Keratinocyte (primary cell): ENCODE results near the gene GNS. TPM values are rescaled to one million over a fixed set of nuclear protein-coding genes. Genes with fewer than 3 reads are reported as not detected.

ENCODE experiments used
- DNase-seq: peaks from one replicate; pipeline ENCODE4 v3.0.0-alpha.2; 2011; ENCODE audit warnings: low read depth, missing footprints, low spot score
- FAIRE-seq: peaks from 2 replicates; lab custom pipeline; 2011; peaks lifted over from hg19 to GRCh38; lab: Jason Lieb, UNC
- H2AFZ ChIP-seq: 2 replicates; pipeline ENCODE4 v1.6.0; 2012; ENCODE audit warnings: low read length, control low read depth, inconsistent platforms; ENCODE audit not compliant: control insufficient read depth
- H3K27ac ChIP-seq: 2 replicates; pipeline ENCODE4 v1.5.1; 2011; ENCODE audit warnings: low read length; ENCODE audit not compliant: control insufficient read depth, insufficient read depth
- H3K27me3 ChIP-seq: 3 replicates; pipeline ENCODE4 v1.6.0; 2011; ENCODE audit warnings: low read length; ENCODE audit not compliant: control insufficient read depth, insufficient read depth; ENCODE audit errors: extremely low read depth
- H3K36me3 ChIP-seq, 2 experiments: 2 replicates in 1 of 2; 3 replicates in 1 of 2; pipeline ENCODE4 v1.5.1; 2011; ENCODE audit warnings: low read length in 2 of 2, mild to moderate bottlenecking in 1 of 2; ENCODE audit not compliant: control insufficient read depth in 2 of 2, insufficient read depth in 2 of 2; ENCODE audit errors: extremely low read depth in 1 of 2
- H3K4me1 ChIP-seq: 3 replicates; pipeline ENCODE4 v1.5.1; 2011; ENCODE audit warnings: low read length; ENCODE audit not compliant: control insufficient read depth, insufficient read depth; ENCODE audit errors: extremely low read depth
- H3K4me2 ChIP-seq: 3 replicates; pipeline ENCODE4 v1.6.0; 2011; ENCODE audit warnings: low read depth, low read length; ENCODE audit not compliant: control insufficient read depth, insufficient read depth; ENCODE audit errors: extremely low read depth
- H3K4me3 ChIP-seq, 3 experiments: fragments of 200-600 bp in 1 of 3; sonication (generic) in 1 of 3; 2 replicates in 2 of 3; 3 replicates in 1 of 3; pipeline ENCODE4 v1.5.1; 2011 to 2016; ENCODE audit warnings: low read length in 3 of 3, mild to moderate bottlenecking in 3 of 3, control low read depth in 2 of 3, inconsistent platforms in 1 of 3, low read depth in 1 of 3, mixed read lengths in 1 of 3, mixed run types in 1 of 3, moderate library complexity in 1 of 3; ENCODE audit not compliant: control insufficient read depth in 2 of 3, insufficient read depth in 2 of 3; ENCODE audit errors: extremely low read depth in 1 of 3
- H3K79me2 ChIP-seq: 2 replicates; pipeline ENCODE4 v1.6.0; 2012; ENCODE audit warnings: low read length; ENCODE audit not compliant: control insufficient read depth, insufficient read depth
- H3K9ac ChIP-seq: 3 replicates; pipeline ENCODE4 v1.6.0; 2011; ENCODE audit warnings: low read length; ENCODE audit not compliant: control insufficient read depth, insufficient read depth; ENCODE audit errors: extremely low read depth
- H3K9me1 ChIP-seq: 3 replicates; pipeline ENCODE4 v1.6.0; 2011; ENCODE audit warnings: low read length; ENCODE audit not compliant: control insufficient read depth, insufficient read depth; ENCODE audit errors: extremely low read depth
- H3K9me3 ChIP-seq: 2 replicates; pipeline ENCODE4 v1.5.1; 2012; ENCODE audit warnings: low read depth, low read length; ENCODE audit not compliant: control insufficient read depth
- H4K20me1 ChIP-seq: 3 replicates; pipeline ENCODE4 v1.6.0; 2011; ENCODE audit warnings: low read length; ENCODE audit not compliant: control insufficient read depth, insufficient read depth; ENCODE audit errors: extremely low read depth
- CTCF ChIP-seq, 3 experiments: IDR thresholded peaks in 1 of 3; conservative IDR thresholded peaks in 1 of 3; optimal IDR thresholded peaks in 1 of 3; 2 replicates in 2 of 3; 3 replicates in 1 of 3; pipeline versions ENCODE3 to v1.5.1; 2011; ENCODE audit warnings: low read length in 3 of 3, mild to moderate bottlenecking in 3 of 3, moderate library complexity in 2 of 3, control low read depth in 1 of 3, inconsistent platforms in 1 of 3; ENCODE audit not compliant: insufficient read depth in 2 of 3; ENCODE audit errors: extremely low read depth in 1 of 3
- EZH2 ChIP-seq: IDR thresholded peaks from one replicate; pipeline ENCODE4 v1.6.1; 2012; ENCODE audit warnings: inconsistent platforms, mild to moderate bottlenecking, low read length, moderate library complexity
- dilution Hi-C: fragments of 300-500 bp; cut with MboI; formaldehyde crosslinking; loops from one replicate; pipeline ENCODE4 v1.7.0; 2020; ENCODE audit warnings: low sequenced_read_pairs; ENCODE audit not compliant: extremely low pct_ligation_motif_present
- polyA plus RNA-seq, 5 experiments: library from polyadenylated mRNA; depleted of rRNA in 3 of 5; stranded (reverse) in 3 of 5; stranded (forward) in 1 of 5; unstranded in 1 of 5; fragments of >200 nt; gene quantifications; 1 replicate in 1 of 5; 2 replicates in 3 of 5; 3 replicates in 1 of 5; pipeline versions ENCODE4 v1.2.1 to v1.2.3, GENCODE V29; 2011 to 2012; ENCODE audit warnings: missing spikeins in 2 of 5, low read depth in 1 of 5, low replicate concordance in 1 of 5

GNS gene
- polyA plus RNA-seq, 1 donor (not counting 4 experiments of a cell fraction or from before 2014, with no cell fraction given): 57.8 TPM

GRCh38 chr12:64740646-64741045 is 18.6 kb downstream of the GNS start:
- no peak overlapping the region for H3K9ac ChIP-seq
- no peak overlapping the region for H3K4me3 ChIP-seq
- no peaks in the 10 kb centered on the region for H3K79me2 ChIP-seq
- DNase-seq: no peak
- no peak overlapping the region for H2AFZ ChIP-seq
- no peaks in the 10 kb centered on the region for H3K9me3 ChIP-seq
- peaks cover 36% of the 10 kb centered on the region for H3K4me1 ChIP-seq
- no peak overlapping the region for H3K4me2 ChIP-seq
- H4K20me1 ChIP-seq: no peaks in the 10 kb centered on the region
- peaks cover 10 to 31% of the 10 kb centered on the region in 2 experiments for H3K36me3 ChIP-seq
- H3K27ac ChIP-seq: no peak overlapping the region
- TF ChIP-seq EZH2: no peak
- TF ChIP-seq CTCF (optimal IDR thresholded peaks at IDR 0.05 in 1 of 3, IDR thresholded peaks at IDR 0.05 in 1 of 3, conservative IDR thresholded peaks at IDR 0.05 in 1 of 3; ENCODE audit: extremely low read depth in 1 of 3, insufficient read depth in 2 of 3, low read length in 3 of 3): no peak
- no peak for FAIRE-seq
- no peaks in the 10 kb centered on the region for H3K27me3 ChIP-seq
- dilution Hi-C loops: no loop called here
- no peaks in the 10 kb centered on the region for H3K9me1 ChIP-seq

- no peak overlapping the region for H3K9ac ChIP-seq
- H3K79me2 ChIP-seq: no peaks in the 10 kb centered on the region
- no peak overlapping the region for H3K4me2 ChIP-seq
- H3K36me3 ChIP-seq: peaks cover 10 to 31% of the 10 kb centered on the region in 2 experiments
- no peak overlapping the region for H3K27ac ChIP-seq
- H2AFZ ChIP-seq: no peak overlapping the region
- no peaks in the 10 kb centered on the region for H3K9me1 ChIP-seq
- no peak for FAIRE-seq
- DNase-seq: no peak
- dilution Hi-C loops: no loop called here
- H3K4me3 ChIP-seq: no peak overlapping the region
- H3K9me3 ChIP-seq: no peaks in the 10 kb centered on the region
- peaks cover 29% of the 10 kb centered on the region for H3K4me1 ChIP-seq
- TF ChIP-seq CTCF (optimal IDR thresholded peaks at IDR 0.05 in 1 of 3, IDR thresholded peaks at IDR 0.05 in 1 of 3, conservative IDR thresholded peaks at IDR 0.05 in 1 of 3; ENCODE audit: extremely low read depth in 1 of 3, insufficient read depth in 2 of 3, low read length in 3 of 3) (no peak), EZH2 (no peak)
- no peaks in the 10 kb centered on the region for H3K27me3 ChIP-seq
- H4K20me1 ChIP-seq: no peaks in the 10 kb centered on the region
Observed at GRCh38 chr12:64739778-64740177, 19.4 kb downstream of the GNS start.
